Measurements from ENCODE around the gene GALK1. TPM values are rescaled to one million over a fixed set of nuclear protein-coding genes. Genes with fewer than 3 reads are reported as not detected.

Gene GALK1
- total and polyA plus RNA-seq, 9 of the 15 experiments (the other 6 are each of a cell fraction or from before 2014, with no cell fraction given), result 0.45 to 51.6 (median 17.4) TPM

GRCh38 chr17:75785016-75785890 lies 20.3 kb upstream of the GALK1 start (continued):
- TF ChIP-seq, protein P1, sequence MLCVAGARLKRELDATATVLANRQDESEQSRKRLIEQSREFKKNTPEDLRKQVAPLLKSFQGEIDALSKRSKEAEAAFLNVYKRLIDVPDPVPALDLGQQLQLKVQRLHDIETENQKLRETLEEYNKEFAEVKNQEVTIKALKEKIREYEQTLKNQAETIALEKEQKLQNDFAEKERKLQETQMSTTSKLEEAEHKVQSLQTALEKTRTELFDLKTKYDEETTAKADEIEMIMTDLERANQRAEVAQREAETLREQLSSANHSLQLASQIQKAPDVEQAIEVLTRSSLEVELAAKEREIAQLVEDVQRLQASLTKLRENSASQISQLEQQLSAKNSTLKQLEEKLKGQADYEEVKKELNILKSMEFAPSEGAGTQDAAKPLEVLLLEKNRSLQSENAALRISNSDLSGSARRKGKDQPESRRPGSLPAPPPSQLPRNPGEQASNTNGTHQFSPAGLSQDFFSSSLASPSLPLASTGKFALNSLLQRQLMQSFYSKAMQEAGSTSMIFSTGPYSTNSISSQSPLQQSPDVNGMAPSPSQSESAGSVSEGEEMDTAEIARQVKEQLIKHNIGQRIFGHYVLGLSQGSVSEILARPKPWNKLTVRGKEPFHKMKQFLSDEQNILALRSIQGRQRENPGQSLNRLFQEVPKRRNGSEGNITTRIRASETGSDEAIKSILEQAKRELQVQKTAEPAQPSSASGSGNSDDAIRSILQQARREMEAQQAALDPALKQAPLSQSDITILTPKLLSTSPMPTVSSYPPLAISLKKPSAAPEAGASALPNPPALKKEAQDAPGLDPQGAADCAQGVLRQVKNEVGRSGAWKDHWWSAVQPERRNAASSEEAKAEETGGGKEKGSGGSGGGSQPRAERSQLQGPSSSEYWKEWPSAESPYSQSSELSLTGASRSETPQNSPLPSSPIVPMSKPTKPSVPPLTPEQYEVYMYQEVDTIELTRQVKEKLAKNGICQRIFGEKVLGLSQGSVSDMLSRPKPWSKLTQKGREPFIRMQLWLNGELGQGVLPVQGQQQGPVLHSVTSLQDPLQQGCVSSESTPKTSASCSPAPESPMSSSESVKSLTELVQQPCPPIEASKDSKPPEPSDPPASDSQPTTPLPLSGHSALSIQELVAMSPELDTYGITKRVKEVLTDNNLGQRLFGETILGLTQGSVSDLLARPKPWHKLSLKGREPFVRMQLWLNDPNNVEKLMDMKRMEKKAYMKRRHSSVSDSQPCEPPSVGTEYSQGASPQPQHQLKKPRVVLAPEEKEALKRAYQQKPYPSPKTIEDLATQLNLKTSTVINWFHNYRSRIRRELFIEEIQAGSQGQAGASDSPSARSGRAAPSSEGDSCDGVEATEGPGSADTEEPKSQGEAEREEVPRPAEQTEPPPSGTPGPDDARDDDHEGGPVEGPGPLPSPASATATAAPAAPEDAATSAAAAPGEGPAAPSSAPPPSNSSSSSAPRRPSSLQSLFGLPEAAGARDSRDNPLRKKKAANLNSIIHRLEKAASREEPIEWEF (CRISPR knock-in tag; IDR thresholded peaks at IDR 0.05), result peak; percentile 91
- TF ChIP-seq ESRRB (CRISPR knock-in tag; IDR thresholded peaks at IDR 0.05; ENCODE audit: borderline replicate concordance) (0 out of 2 replicates have a peak, but pooled peaks have one; percentile 49), ZBED1 (IDR thresholded peaks at IDR 0.05) (peak; percentile 35; the same call in 1 of the 2 replicates), POLR2B (IDR thresholded peaks at IDR 0.05; ENCODE audit: low read depth, partially characterized antibody) (peak; percentile 82), ZNF655 (CRISPR knock-in tag; IDR thresholded peaks at IDR 0.05) (no peak), XRCC4 (IDR thresholded peaks at IDR 0.05; ENCODE audit: extremely low read depth, insufficient read depth, insufficient read length) (no peak), ZFP36 (IDR thresholded peaks at IDR 0.05; ENCODE audit: low read depth, low read length, partially characterized antibody) (no peak), ZNF696 (CRISPR knock-in tag; conservative IDR thresholded peaks at IDR 0.05) (no peak), ZNF232 (CRISPR knock-in tag; IDR thresholded peaks at IDR 0.05) (no peak), ZNF586 (CRISPR knock-in tag; conservative IDR thresholded peaks at IDR 0.05) (0 out of 2 replicates have a peak, but pooled peaks have one; percentile 51), FOXK2 (conservative IDR thresholded peaks at IDR 0.05 in 1 of 2, IDR thresholded peaks at IDR 0.05 in 1 of 2; ENCODE audit: low read depth in 2 of 2) (no peak), MTA2 (IDR thresholded peaks at IDR 0.05; ENCODE audit: low read depth) (no peak), KAT2B (IDR thresholded peaks at IDR 0.05; ENCODE audit: low read depth, low read length) (peak; percentile 98), CLOCK (CRISPR knock-in tag; IDR thresholded peaks at IDR 0.05; ENCODE audit: borderline replicate concordance) (0 out of 2 replicates have a peak, but pooled peaks have one; percentile 29), ZFPM2 (CRISPR knock-in tag; IDR thresholded peaks at IDR 0.05) (no peak)
- TF ChIP-seq, protein P2, sequence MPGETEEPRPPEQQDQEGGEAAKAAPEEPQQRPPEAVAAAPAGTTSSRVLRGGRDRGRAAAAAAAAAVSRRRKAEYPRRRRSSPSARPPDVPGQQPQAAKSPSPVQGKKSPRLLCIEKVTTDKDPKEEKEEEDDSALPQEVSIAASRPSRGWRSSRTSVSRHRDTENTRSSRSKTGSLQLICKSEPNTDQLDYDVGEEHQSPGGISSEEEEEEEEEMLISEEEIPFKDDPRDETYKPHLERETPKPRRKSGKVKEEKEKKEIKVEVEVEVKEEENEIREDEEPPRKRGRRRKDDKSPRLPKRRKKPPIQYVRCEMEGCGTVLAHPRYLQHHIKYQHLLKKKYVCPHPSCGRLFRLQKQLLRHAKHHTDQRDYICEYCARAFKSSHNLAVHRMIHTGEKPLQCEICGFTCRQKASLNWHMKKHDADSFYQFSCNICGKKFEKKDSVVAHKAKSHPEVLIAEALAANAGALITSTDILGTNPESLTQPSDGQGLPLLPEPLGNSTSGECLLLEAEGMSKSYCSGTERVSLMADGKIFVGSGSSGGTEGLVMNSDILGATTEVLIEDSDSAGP (CRISPR knock-in tag; IDR thresholded peaks at IDR 0.05), result peak; percentile 58; the same call in 1 of the 2 replicates

Data from K562 (cell line).